22Rv1 (cell line): ENCODE data around the gene PCDH9.

Experiments used
- ZFX ChIP-seq: fragments of 450-650 bp; IDR thresholded peaks from 2 replicates; pipeline ENCODE4 v1.6.1; 2017; ENCODE audit warnings: antibody characterized with exemption, borderline replicate concordance
- TF ChIP-seq, protein P1 (sequence below): fragments of 450-650 bp; IDR thresholded peaks from 2 replicates; pipeline ENCODE4 v1.5.1; 2017; ENCODE audit warnings: mild to moderate bottlenecking

DNA sequence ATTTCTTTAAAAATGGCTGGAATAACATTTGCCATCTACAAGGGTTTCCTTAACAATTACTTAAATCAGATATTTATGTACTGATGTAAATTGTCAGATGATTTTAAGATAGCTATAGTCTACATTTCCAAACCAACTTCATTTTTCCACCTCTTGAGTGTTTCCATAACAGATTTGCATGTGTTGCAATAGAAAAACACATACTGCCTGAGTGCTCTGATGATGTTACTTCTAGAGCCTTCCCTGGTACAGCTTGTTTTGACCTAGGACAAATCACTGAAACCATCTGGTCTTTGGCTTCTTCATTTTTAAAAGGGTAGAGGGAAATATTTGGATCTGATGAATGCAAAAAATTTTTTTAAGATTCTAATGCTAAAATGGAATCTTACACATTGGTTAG lies 245.9 kb downstream of the PCDH9 start:
- TF ChIP-seq, protein P1, sequence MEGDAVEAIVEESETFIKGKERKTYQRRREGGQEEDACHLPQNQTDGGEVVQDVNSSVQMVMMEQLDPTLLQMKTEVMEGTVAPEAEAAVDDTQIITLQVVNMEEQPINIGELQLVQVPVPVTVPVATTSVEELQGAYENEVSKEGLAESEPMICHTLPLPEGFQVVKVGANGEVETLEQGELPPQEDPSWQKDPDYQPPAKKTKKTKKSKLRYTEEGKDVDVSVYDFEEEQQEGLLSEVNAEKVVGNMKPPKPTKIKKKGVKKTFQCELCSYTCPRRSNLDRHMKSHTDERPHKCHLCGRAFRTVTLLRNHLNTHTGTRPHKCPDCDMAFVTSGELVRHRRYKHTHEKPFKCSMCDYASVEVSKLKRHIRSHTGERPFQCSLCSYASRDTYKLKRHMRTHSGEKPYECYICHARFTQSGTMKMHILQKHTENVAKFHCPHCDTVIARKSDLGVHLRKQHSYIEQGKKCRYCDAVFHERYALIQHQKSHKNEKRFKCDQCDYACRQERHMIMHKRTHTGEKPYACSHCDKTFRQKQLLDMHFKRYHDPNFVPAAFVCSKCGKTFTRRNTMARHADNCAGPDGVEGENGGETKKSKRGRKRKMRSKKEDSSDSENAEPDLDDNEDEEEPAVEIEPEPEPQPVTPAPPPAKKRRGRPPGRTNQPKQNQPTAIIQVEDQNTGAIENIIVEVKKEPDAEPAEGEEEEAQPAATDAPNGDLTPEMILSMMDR, result no peak
- no peak for TF ChIP-seq ZFX
